Transverse colon (tissue), 3 donors: ENCODE measurements around the gene EPS8.

Experiments used
- EP300 ChIP-seq: sonication (generic); formaldehyde crosslinking; IDR thresholded peaks from one replicate; pipeline ENCODE4 v1.6.1; 2017; ENCODE audit warnings: antibody characterized with exemption, low read depth
- POLR2A ChIP-seq: fragments of 450-650 bp; IDR thresholded peaks from one replicate; pipeline ENCODE4 v1.6.1; 2016; ENCODE audit warnings: antibody characterized with exemption, mild to moderate bottlenecking, moderate library complexity
- TF ChIP-seq, protein P1 (sequence below), 5 experiments: fragments of 200-600 bp in 3 of 5; fragments of 450-650 bp in 2 of 5; sonication (generic) in 3 of 5; IDR thresholded peaks; 1 replicate in 2 of 5; 2 replicates in 3 of 5; pipeline ENCODE4 v1.5.1; 2016 to 2017; ENCODE audit warnings: antibody characterized with exemption in 5 of 5, inconsistent platforms in 3 of 5, mild to moderate bottlenecking in 2 of 5, moderate library complexity in 1 of 5

DNA sequence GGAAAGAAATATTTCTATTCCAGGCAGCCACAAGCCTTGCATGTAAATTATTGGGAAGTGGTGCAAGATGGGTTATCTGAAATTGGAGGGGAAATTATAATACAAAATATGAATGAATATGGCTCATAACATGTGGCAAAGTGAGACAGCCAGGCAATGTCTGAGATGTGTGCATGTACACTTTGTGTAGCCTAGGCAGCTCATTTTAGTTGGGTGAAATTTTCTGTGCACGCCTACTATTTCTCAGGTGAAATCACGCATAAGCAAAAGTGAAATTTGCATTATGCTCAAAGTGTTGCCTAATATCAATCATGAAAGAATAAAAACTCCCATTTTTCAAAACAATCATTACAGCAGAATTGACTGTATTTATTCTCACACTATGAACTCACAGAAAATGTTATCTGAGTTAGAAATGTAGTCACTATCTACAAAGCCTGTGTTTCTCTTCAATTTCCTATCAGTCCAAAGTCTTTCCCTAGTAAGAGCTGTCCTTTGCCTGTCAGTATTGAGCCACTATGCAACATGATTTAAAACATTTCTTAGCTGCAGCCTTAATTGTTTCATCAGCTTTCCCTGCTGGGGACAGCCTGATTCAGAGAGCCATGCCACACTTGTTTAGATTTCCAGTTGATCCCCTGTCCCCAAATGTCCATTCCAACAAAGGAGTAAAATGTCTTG is 80.7 kb downstream of the EPS8 start:
- TF ChIP-seq, protein P1, sequence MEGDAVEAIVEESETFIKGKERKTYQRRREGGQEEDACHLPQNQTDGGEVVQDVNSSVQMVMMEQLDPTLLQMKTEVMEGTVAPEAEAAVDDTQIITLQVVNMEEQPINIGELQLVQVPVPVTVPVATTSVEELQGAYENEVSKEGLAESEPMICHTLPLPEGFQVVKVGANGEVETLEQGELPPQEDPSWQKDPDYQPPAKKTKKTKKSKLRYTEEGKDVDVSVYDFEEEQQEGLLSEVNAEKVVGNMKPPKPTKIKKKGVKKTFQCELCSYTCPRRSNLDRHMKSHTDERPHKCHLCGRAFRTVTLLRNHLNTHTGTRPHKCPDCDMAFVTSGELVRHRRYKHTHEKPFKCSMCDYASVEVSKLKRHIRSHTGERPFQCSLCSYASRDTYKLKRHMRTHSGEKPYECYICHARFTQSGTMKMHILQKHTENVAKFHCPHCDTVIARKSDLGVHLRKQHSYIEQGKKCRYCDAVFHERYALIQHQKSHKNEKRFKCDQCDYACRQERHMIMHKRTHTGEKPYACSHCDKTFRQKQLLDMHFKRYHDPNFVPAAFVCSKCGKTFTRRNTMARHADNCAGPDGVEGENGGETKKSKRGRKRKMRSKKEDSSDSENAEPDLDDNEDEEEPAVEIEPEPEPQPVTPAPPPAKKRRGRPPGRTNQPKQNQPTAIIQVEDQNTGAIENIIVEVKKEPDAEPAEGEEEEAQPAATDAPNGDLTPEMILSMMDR (IDR thresholded peaks at IDR 0.05) = no peak
- TF ChIP-seq POLR2A = no peak
- TF ChIP-seq EP300 = no peak
